H9 (cell line): Measurements from ENCODE around the gene BRD9. TPM values are rescaled to one million over a fixed set of nuclear protein-coding genes. Genes with fewer than 3 reads are reported as not detected.

ENCODE experiments used
- DNase-seq: peaks from one replicate; pipeline ENCODE4 v3.0.0-alpha.2; 2017
- H2AFZ ChIP-seq: one replicate; pipeline ENCODE4 v1.6.1; 2013; ENCODE audit warnings: mild to moderate bottlenecking, low read length, control low read depth, moderate library complexity
- H2AK5ac ChIP-seq: 2 replicates; pipeline ENCODE4 v1.6.1; 2013; ENCODE audit warnings: low read length, control low read depth, mixed read lengths; ENCODE audit not compliant: insufficient read length
- H2BK120ac ChIP-seq: one replicate; pipeline ENCODE4 v1.6.1; 2013; ENCODE audit warnings: low read depth, mild to moderate bottlenecking, low read length, control low read depth, inconsistent platforms; ENCODE audit not compliant: poor library complexity, severe bottlenecking
- H2BK12ac ChIP-seq: 2 replicates; pipeline ENCODE4 v1.6.1; 2013; ENCODE audit warnings: low read length, control low read depth, mixed read lengths, low read depth; ENCODE audit not compliant: insufficient read length
- H2BK15ac ChIP-seq: 2 replicates; pipeline ENCODE4 v1.6.1; 2013; ENCODE audit warnings: low read depth, low read length, control low read depth
- H2BK20ac ChIP-seq: one replicate; pipeline ENCODE4 v1.6.1; 2013; ENCODE audit warnings: low read depth, mild to moderate bottlenecking, low read length, control low read depth, inconsistent platforms; ENCODE audit not compliant: poor library complexity, severe bottlenecking
- H2BK5ac ChIP-seq: 2 replicates; pipeline ENCODE4 v1.6.1; 2013; ENCODE audit warnings: low read length, control low read depth, mixed read lengths; ENCODE audit not compliant: insufficient read length
- H3K14ac ChIP-seq: 2 replicates; pipeline ENCODE4 v1.6.1; 2013; ENCODE audit warnings: low read length, control low read depth; ENCODE audit not compliant: insufficient read depth
- H3K18ac ChIP-seq: 2 replicates; pipeline ENCODE4 v1.6.1; 2013; ENCODE audit warnings: low read depth, mild to moderate bottlenecking, mixed read lengths, low read length, control low read depth; ENCODE audit not compliant: insufficient read length
- H3K23ac ChIP-seq: 2 replicates; pipeline ENCODE4 v1.6.1; 2013; ENCODE audit warnings: low read length, control low read depth, mixed read lengths, low read depth; ENCODE audit not compliant: insufficient read length
- H3K23me2 ChIP-seq: 2 replicates; pipeline ENCODE4 v1.6.1; 2013; ENCODE audit warnings: low read depth, mild to moderate bottlenecking, mixed read lengths, low read length, control low read depth; ENCODE audit not compliant: insufficient read length, poor library complexity, severe bottlenecking
- H3K27ac ChIP-seq: 2 replicates; pipeline ENCODE4 v1.5.1; 2013; ENCODE audit warnings: low read length, control low read depth, mixed read lengths, low read depth; ENCODE audit not compliant: insufficient read length
- H3K27me3 ChIP-seq: 2 replicates; pipeline ENCODE4 v1.6.1; 2013; ENCODE audit warnings: low read length, control low read depth, inconsistent platforms; ENCODE audit not compliant: insufficient read depth
- H3K4ac ChIP-seq: 2 replicates; pipeline ENCODE4 v1.6.1; 2013; ENCODE audit warnings: low read depth, mild to moderate bottlenecking, control low read depth, inconsistent platforms, low read length, moderate library complexity
- H3K4me1 ChIP-seq: 2 replicates; pipeline ENCODE4 v1.6.1; 2013; ENCODE audit warnings: low read length, control low read depth, inconsistent platforms; ENCODE audit not compliant: insufficient read depth
- H3K4me2 ChIP-seq: 2 replicates; pipeline ENCODE4 v1.6.1; 2013; ENCODE audit warnings: low read length, control low read depth, mixed read lengths; ENCODE audit not compliant: insufficient read length, insufficient read depth
- H3K56ac ChIP-seq: 2 replicates; pipeline ENCODE4 v1.6.1; 2013; ENCODE audit warnings: low read depth, mild to moderate bottlenecking, mixed read lengths, low read length, control low read depth; ENCODE audit not compliant: insufficient read length
- H3K79me1 ChIP-seq: 2 replicates; pipeline ENCODE4 v1.6.1; 2013; ENCODE audit warnings: low read depth, mild to moderate bottlenecking, moderate library complexity, low read length, control low read depth, inconsistent platforms; ENCODE audit not compliant: insufficient read depth, poor library complexity, severe bottlenecking
- H3K79me2 ChIP-seq: 2 replicates; pipeline ENCODE4 v1.6.1; 2013; ENCODE audit warnings: low read length, control low read depth, inconsistent platforms; ENCODE audit not compliant: insufficient read depth
- H3K9ac ChIP-seq: 2 replicates; pipeline ENCODE4 v1.6.1; 2013; ENCODE audit warnings: low read length, control low read depth, mixed read lengths; ENCODE audit not compliant: insufficient read length; ENCODE audit errors: extremely low read depth
- H3K9me3 ChIP-seq: one replicate; pipeline ENCODE4 v1.6.1; 2013; ENCODE audit warnings: low read depth, low read length, inconsistent platforms; ENCODE audit not compliant: control insufficient read depth
- H3T11ph ChIP-seq: one replicate; pipeline ENCODE4 v1.6.1; 2013; ENCODE audit warnings: mild to moderate bottlenecking, low read length, control low read depth, inconsistent platforms
- H4K20me1 ChIP-seq: one replicate; pipeline ENCODE4 v1.6.1; 2013; ENCODE audit not compliant: control insufficient read depth, insufficient read length, insufficient read depth
- H4K5ac ChIP-seq: 2 replicates; pipeline ENCODE4 v1.6.1; 2013; ENCODE audit warnings: low read depth, mild to moderate bottlenecking, mixed read lengths, low read length, control low read depth; ENCODE audit not compliant: insufficient read length
- H4K8ac ChIP-seq: replicated peaks from 2 replicates; pipeline ENCODE4 v1.6.1; 2013; ENCODE audit warnings: low read length, control low read depth, mixed read lengths, low read depth; ENCODE audit not compliant: insufficient read length
- H4K91ac ChIP-seq: 2 replicates; pipeline ENCODE4 v1.6.1; 2013; ENCODE audit warnings: low read depth, mild to moderate bottlenecking, moderate library complexity, mixed read lengths, low read length, control low read depth; ENCODE audit not compliant: insufficient read length
- H3K27ac Mint-ChIP-seq, 3 experiments: 2 replicates in 2 of 3; 3 replicates in 1 of 3; pipeline ENCODE4 v1.8.0; 2020 to 2021; ENCODE audit warnings: mixed read lengths in 3 of 3, mild to moderate bottlenecking in 1 of 3, moderate library complexity in 1 of 3
- H3K27me3 Mint-ChIP-seq: 2 replicates; pipeline ENCODE4 v1.8.0; 2021; ENCODE audit warnings: low read depth, mild to moderate bottlenecking, moderate library complexity, mixed read lengths
- H3K36me3 Mint-ChIP-seq, 3 experiments: 2 replicates in 2 of 3; 3 replicates in 1 of 3; pipeline ENCODE4 v1.8.0; 2020 to 2021; ENCODE audit warnings: low read depth in 3 of 3, mixed read lengths in 3 of 3; ENCODE audit not compliant: insufficient read depth in 1 of 3
- H3K4me1 Mint-ChIP-seq, 2 experiments: 2 replicates each; pipeline ENCODE4 v1.8.0; 2020; ENCODE audit warnings: mixed read lengths in 2 of 2
- H3K4me3 Mint-ChIP-seq, 2 experiments: 2 replicates in 1 of 2; 3 replicates in 1 of 2; pipeline ENCODE4 v1.8.0; 2020 to 2021; ENCODE audit warnings: mild to moderate bottlenecking in 2 of 2, mixed read lengths in 2 of 2, moderate library complexity in 1 of 2
- H3K9me3 Mint-ChIP-seq, 2 experiments: 2 replicates in 1 of 2; 3 replicates in 1 of 2; pipeline ENCODE4 v1.8.0; 2020; ENCODE audit warnings: mild to moderate bottlenecking in 2 of 2, mixed read lengths in 2 of 2, moderate library complexity in 1 of 2
- CTCF ChIP-seq: fragments of 200-600 bp; sonication (generic); conservative IDR thresholded peaks from 3 replicates; pipeline ENCODE4 v1.8.0; 2021; ENCODE audit warnings: antibody characterized with exemption, mild to moderate bottlenecking
- WGBS: extraction: QIAGEN DNeasy Blood & Tissue Kit; methylation state at CpG from one replicate; pipeline ENCODE4 v1.1.7; 2013; ENCODE audit warnings: missing lambda C conversion rate, low lambda C conversion rate, mixed read lengths; ENCODE audit not compliant: insufficient read length; ENCODE audit errors: extremely low coverage; 5-methylcytosine and 5-hydroxymethylcytosine counted together
- total RNA-seq: library from RNA; stranded (reverse); gene quantifications from 2 replicates; pipeline ENCODE4 v1.2.1, GENCODE V29; 2021

BRD9 gene
- total RNA-seq, 1 experiment from 2014 or later, result 70.5 TPM

DNA sequence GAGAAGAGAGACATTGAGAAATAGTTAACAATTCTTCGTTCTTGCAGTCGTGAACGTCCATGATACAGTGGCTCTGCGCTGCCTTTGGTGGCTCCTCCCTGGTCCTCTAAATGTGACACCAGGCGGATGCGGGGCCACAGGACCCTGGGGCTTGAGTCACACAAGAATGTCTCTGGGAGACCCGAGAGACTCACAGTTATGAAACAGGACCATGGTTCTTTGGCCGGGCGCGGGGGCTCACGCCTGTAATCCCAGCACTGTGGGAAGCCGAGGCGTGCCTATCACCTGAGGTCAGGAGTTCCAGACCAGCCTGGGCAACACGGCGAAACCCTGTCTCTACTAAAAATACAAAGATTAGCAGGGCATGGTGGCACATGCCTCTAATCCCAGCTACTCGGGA lies 41.0 kb downstream of the BRD9 start:
- H3K4me2 ChIP-seq, result no peak overlapping the region
- no peak overlapping the region for H3K27ac ChIP-seq
- Mint-ChIP-seq H3K4me3 (no peak overlapping the region), H3K4me1 (no peaks in the 10 kb centered on the region), H3K27ac (no peak overlapping the region; a peak in 1 of 7 replicates), H3K27me3 (peaks cover 7% of the 10 kb centered on the region; the same call in 1 of the 2 replicates), H3K9me3 (no peaks in the 10 kb centered on the region), H3K36me3 (peaks cover 0 to 4% (median 0%) of the 10 kb centered on the region in 3 experiments; a peak in 3 of 7 replicates)
- H2BK15ac ChIP-seq, result no peak overlapping the region
- no peak overlapping the region for H3K18ac ChIP-seq
- H4K5ac ChIP-seq, result no peak overlapping the region
- no peak overlapping the region for H3K14ac ChIP-seq
- WGBS, result no CpG with 5 or more reads among the region's 16 CpGs
- no peak overlapping the region for H2BK12ac ChIP-seq
- H3T11ph ChIP-seq, result no peak overlapping the region
- no peak overlapping the region for H2BK120ac ChIP-seq
- no peak overlapping the region for H4K8ac ChIP-seq
- no peak for TF ChIP-seq CTCF
- no peaks in the 10 kb centered on the region for H3K4me1 ChIP-seq
- H3K79me1 ChIP-seq, result no peaks in the 10 kb centered on the region
- no peak overlapping the region for H3K56ac ChIP-seq
- no peak overlapping the region for H3K23ac ChIP-seq
- H3K23me2 ChIP-seq, result no peaks in the 10 kb centered on the region
- H4K20me1 ChIP-seq, result no peaks in the 10 kb centered on the region
- no peaks in the 10 kb centered on the region for H3K79me2 ChIP-seq
- no peaks in the 10 kb centered on the region for H3K27me3 ChIP-seq
- no peak overlapping the region for H3K4ac ChIP-seq
- H2BK20ac ChIP-seq, result no peak overlapping the region
- no peak overlapping the region for H2AK5ac ChIP-seq
- no peak overlapping the region for H4K91ac ChIP-seq
- no peak overlapping the region for H2AFZ ChIP-seq
- DNase-seq, result no peak
- no peak overlapping the region for H2BK5ac ChIP-seq
- H3K9ac ChIP-seq, result no peak overlapping the region
- H3K9me3 ChIP-seq, result no peaks in the 10 kb centered on the region
